GM21619 (cell line): ENCODE data around the gene TRAF3.
"Not testable (repeated sequence)": the region's sequence is repeated elsewhere in the genome, so short reads cannot be mapped to it uniquely, and the experiment has no call there.

Experiments used
- ATAC-seq: cut with Tn5 transposase; IDR thresholded peaks from one replicate; pipeline ENCODE4 v1.9.1; 2021; ENCODE audit not compliant: unreplicated experiment

The TRAF3 gene

DNA sequence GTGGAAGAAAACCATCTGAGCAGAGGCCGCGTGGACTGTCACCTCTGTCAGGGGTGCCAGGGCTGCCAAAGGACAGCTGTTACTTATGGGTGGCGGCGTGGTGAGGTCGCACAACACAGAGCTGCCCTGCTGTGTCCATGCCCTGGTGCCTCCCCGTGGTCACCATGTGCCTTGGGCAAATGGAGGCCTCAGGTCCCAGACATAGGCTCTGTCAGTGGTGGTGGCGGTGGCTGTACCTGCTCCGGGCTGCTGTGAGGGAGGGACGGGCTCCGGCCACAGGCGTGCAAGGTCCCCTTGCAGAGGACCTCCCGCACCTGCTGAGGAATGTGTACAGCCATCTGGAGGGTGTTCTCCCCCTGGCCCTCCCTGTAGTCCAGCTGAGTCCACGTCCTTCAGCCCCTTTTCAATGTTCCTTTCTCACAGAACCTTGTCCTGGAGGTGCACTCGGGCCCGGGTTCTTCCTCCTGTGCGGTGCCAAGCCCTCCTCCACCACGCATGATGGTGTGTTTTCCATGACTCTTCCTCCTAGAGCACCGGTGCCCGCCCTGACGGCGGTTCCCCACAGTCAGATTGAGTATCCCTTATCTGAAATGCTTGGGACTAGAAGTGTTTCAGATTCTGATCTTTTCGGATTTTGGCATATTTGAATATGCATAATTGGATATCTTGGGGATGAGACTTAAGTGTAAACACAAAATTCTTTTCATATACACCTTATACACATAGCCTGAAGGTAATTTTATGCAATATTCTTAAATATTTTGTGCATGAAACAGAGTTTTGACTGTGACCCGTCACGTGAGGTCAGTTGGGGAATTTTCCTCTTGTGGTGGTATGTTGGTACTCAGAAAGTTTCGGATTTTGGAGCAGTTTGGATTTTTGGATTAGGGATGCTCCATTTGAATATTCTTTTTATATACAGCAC lies 49.8 kb downstream of the TRAF3 start:
- no peak for ATAC-seq

GRCh38 chr14:102827716-102828115 lies 50.5 kb downstream of the TRAF3 start:
- ATAC-seq, result no peak

DNA sequence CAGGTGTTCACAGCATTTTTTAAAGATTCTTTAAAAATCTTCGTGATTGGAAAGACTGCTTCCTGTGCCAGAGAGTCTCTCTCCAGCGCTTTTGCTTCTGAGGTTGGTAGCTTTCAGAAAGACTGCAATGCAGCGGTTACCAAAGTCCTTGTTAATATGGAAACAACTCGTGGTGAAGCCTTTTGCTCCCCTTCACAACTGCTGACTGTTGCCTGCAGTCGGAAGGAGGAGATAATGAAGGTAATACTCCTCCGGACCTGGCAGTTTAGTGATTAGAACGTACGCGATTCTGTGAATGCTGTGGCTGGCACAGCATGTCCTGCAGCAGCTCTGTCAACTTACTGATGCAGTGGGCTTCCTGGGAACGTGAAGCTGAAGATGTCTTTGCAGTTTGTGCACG lies 50.9 kb downstream of the TRAF3 start:
- ATAC-seq, result no peak

DNA sequence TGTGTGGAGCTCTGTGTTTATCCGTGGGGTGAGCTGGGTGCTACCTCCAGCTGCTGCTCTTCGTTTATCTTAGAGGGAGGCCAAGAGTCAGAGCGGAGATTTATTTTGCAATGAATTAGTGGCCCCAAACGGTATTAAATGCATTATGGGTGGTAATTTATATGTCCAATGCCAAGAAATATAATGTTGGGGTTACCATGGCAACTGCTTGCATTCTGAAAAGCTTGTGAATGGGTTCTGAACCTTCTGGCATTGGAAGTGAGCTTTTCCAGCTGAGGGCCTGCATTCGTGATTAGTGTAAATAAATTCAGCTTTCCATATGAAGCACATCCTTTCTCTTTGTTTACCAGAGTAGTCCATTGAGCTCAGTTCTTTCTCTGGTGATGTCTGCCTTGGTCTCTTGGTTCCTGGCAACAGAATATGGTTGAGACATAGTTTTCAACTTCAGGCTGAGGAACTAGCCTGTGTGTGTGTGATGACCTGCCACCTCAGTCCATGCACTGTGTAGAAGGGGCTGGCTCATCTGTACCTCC lies 51.8 kb downstream of the TRAF3 start:
- no peak for ATAC-seq

- no peak for ATAC-seq
Observed at GRCh38 chr14:102830474-102831045, 53.3 kb downstream of the TRAF3 start.

GRCh38 chr14:102831163-102831804 lies 54.0 kb downstream of the TRAF3 start:
- ATAC-seq, result no peak

- no peak for ATAC-seq
Observed at GRCh38 chr14:102833341-102833740, 56.1 kb downstream of the TRAF3 start.

DNA sequence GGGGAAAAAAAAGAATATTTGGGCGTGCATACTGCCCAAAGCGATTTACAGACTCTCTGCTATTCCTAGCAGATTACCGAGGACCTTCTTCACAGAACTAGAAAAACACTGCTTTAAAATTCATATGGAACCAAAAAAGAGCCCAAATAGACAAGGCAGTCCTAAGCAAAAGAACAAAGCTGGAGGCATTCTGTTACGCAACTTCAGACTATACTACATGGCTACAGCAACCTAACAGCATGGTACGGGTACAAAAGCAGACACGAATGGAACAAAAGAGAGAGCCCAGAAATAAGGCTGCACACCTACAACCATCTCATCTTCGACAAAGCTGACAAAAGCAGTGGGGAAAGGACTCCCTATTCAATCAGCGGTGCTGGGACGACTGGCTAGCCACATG lies 56.7 kb downstream of the TRAF3 start:
- ATAC-seq, result no peak

DNA sequence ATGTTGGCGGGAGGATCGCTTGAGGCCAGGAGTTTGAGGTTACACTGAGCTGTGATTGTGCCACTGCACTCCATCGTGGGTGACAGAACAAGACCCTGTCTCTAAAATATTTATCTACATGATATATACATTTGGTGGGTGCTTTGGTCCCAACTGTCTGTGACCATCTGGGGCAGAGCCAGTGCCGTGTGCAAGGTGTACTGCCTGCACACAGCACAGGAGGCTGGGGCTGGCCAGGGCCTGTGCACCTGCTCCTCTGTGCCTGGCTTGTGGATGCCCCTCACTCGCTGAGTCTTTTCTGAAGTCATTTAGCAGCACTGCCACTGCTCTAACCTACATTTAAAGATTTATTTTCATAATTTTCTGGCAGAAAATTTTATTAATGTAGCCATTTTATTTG lies 58.7 kb downstream of the TRAF3 start:
- ATAC-seq, result no peak

- not testable (repeated sequence) for ATAC-seq
Observed at GRCh38 chr14:102837120-102837519, 59.9 kb downstream of the TRAF3 start.

DNA sequence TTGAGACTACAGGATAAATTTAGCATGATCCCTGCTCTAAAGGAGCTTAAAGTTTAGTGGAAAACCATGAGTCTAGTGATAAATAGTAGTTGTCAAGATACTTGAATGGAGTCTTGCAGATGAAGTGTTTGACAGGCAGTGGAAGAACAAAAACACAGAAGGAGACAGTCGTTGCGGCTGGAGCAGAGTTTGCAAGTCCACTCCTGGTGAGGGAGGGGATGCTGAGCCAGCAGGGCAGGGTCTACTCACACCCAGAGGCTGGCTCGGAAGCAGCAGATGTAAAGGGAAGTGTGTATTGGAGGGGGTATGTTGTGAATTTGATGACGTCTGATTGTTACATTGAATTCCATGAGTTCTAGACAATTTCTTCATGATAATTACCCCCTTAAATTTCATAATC lies 61.3 kb downstream of the TRAF3 start:
- ATAC-seq, result no peak

GRCh38 chr14:102840115-102840514 lies 62.9 kb downstream of the TRAF3 start:
- no peak for ATAC-seq

DNA sequence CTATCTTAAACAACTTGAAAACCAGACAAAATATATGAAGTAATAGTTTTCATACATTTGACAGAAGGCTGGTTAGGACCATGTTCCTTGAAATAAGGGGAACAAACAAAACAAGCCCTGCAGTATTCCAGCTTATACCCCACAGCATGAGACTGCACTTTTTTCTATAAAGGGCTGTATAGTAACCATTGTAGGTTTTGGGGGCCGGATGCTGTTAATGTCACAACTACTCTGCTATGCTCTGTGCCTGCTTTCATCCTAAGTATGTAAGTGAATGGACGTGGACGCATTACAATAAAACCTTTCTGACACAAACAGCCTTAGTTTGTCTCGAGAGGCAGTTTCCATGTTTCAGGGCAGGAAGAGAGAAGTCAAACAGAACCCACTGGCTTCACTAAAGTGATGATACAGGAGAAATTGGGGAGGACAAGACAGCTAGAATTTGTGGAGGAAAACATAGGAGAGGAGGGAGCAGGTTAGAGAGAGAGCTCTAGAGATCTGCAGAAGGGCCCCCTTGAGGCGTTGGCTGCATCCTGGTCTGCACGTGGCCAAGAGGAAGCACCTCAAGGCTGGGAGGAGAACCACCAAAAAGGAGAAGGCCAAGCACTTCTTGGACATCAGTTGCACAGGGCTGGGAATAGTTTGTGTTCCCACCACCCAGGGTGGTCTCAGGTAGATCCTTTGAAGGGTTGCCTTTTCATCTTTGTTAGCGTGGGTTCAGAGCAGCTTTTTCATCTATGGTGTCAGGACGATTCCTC lies 63.7 kb downstream of the TRAF3 start:
- ATAC-seq, result no peak

- ATAC-seq, result no peak
Observed at GRCh38 chr14:102848830-102849525, 71.7 kb downstream of the TRAF3 start.

DNA sequence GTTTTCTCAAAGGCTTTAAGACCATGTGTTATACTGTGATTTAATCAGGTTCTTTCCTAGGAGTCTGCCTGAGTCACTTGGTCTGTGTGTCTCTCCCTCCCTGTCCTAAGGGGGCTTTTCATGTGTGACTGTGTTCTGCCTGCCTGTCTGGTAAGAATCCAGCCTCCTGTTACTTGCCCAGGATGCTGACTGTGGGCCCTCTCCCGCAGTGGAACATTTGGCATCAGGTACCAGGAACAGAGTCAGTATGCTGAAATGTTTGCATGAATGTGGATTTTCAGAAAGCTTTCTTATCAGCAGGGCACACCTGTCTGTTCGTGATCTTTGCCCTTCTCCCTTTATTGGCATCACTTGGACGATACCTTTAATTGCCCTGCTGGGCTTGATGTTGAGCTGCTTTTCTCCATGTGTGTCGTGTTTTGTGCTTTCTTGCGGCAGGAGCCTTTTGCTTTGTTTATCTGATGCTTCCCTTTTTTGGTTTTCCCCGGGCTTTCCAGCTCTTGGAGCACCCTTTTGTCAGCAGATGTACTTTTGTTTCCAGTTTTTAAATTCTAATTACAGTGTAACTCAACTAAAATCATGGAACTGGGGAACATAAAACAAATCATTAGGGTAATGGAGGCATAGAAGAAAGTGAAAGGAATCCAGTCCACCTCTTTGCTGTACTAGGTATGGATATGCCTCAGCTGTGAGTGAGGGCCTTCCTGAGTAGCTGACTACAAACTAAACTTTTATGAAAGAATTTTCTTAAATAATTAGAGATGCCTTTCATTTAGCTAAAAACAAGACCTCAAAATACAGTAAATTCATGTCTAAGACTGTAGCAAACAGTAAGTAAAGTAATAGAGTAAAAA lies 72.5 kb downstream of the TRAF3 start:
- no peak for ATAC-seq

DNA sequence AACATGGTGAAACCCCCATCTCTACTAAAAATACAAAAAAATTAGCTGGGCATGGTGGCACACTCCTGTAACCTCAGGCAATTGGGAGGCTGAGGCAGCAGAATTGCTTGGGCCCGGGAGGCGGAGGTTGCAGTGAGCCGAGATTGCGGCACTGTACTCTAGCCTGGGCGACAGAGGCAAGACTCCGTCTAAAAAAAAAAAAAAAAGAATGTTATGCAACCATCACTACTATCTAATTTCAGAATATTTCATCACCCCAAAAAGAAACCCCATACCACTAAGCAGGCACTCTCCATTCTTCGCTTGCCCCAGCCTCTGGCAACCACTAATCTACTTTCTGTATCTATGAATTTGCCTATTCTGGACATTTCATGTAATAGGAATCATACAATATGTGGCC lies 76.4 kb downstream of the TRAF3 start:
- ATAC-seq, result no peak

DNA sequence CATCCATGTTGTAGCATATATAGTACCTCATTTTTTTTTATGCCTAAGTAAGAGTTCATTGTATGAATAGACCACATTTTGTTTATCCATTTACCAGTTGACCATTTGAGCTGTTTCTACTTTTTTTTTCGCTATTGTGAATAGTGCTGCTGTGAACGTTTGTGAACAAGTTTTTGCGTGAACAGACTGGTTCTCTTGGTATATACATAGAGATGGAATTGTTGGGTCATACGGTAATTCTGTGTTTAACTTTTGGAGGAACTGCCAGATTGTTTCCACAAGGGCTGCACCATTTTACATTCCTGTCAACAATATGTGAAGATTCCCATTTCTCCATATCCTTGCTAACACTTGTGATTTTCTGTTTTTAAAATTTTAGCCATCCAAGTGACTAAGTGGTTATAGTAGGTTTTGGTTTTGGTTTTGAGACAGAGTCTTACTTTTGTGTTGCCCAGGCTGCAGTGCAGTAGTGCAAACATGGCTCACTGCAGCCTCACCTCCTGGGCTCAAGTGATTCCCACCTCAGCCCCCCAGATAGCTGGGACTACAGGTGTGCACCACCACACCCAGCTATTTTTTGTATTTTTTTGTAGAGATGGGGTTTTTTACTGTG lies 76.9 kb downstream of the TRAF3 start:
- no peak for ATAC-seq

- no peak for ATAC-seq
Observed at GRCh38 chr14:102856179-102856578, 78.9 kb downstream of the TRAF3 start.

DNA sequence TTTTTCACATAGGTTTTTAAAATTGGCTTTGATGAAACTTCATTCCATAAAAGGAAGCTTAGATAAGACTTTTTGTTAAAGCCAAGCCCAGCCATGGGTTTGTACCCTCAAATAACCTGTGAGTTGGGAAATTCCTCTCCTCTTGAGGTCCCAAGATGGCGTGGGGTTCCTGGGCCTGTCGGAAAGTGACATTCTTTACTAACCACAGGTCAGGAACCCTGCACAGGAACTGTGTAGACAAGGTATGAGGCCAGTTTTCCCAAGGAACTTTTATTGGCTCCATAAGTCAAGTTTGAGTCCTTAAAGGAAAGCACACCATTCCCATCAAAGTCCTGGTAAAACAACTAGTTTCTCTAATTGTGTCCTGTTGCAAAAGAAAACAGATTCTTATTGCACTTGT lies 80.2 kb downstream of the TRAF3 start:
- no peak for ATAC-seq
